Hair follicle dermal papilla cell (primary cell): ENCODE results near the gene ATP6AP2. TPM values are rescaled to one million over a fixed set of nuclear protein-coding genes. Genes with fewer than 3 reads are reported as not detected.

ENCODE experiments used
- small RNA-seq: library from RNA; depleted of rRNA; stranded (forward); fragments of <200 nt; gene quantifications from one replicate; pipeline ENCODE3, GENCODE V24; 2012
- total RNA-seq: library from RNA; depleted of rRNA; stranded (reverse); fragments of >200 nt; gene quantifications from 2 replicates; pipeline ENCODE4 v1.2.3, GENCODE V29; 2012

The ATP6AP2 gene
- total RNA-seq = 102 and 116 TPM in 2 replicates

GRCh38 chrX:40580537-40581335 lies at the start of gene ATP6AP2:
TSS of gene ATP6AP2 (plus strand) at chrX:40580970. CDS start at chrX:40581066, 96 bp downstream.

GRCh38 chrX:40623139-40623536 lies 42.4 kb downstream of the ATP6AP2 start, which contains the start of gene MPC1L:
TSS of gene MPC1L (plus strand) at chrX:40623428. CDS start at chrX:40623566, 138 bp downstream.

GRCh38 chrX:40647307-40648197 lies 66.8 kb downstream of the ATP6AP2 start, which contains the start of gene CXorf38:
TSS of gene CXorf38 (minus strand) at chrX:40647561. CDS start at chrX:40647520, 41 bp downstream.

Small RNAs within 50 kb of the gene (small RNA-seq; reads per million reads assigned to genes)
- gene RNU7-164P = not detected

Other genes with a start within 250 kb of the ATP6AP2 start
- gene MPC1L, start 42.5 kb downstream of the ATP6AP2 start, total RNA-seq = not detected in 2 replicates
- 16.3 and 18.0 TPM in 2 replicates for gene CXorf38, start 66.6 kb downstream of the ATP6AP2 start, total RNA-seq
- gene MED14, start 154.6 kb downstream of the ATP6AP2 start, total RNA-seq = 23.2 and 27.6 TPM in 2 replicates